Putamen (tissue), 1 donor: ENCODE data around the gene WDR33.
A peak's percentile ranks its signal among the peaks of the same experiment; 100 is the strongest.

Experiments
- DNase-seq: peaks from one replicate; pipeline ENCODE4 v3.0.0-alpha.2; 2016; ENCODE audit warnings: low spot score

The WDR33 gene

DNA sequence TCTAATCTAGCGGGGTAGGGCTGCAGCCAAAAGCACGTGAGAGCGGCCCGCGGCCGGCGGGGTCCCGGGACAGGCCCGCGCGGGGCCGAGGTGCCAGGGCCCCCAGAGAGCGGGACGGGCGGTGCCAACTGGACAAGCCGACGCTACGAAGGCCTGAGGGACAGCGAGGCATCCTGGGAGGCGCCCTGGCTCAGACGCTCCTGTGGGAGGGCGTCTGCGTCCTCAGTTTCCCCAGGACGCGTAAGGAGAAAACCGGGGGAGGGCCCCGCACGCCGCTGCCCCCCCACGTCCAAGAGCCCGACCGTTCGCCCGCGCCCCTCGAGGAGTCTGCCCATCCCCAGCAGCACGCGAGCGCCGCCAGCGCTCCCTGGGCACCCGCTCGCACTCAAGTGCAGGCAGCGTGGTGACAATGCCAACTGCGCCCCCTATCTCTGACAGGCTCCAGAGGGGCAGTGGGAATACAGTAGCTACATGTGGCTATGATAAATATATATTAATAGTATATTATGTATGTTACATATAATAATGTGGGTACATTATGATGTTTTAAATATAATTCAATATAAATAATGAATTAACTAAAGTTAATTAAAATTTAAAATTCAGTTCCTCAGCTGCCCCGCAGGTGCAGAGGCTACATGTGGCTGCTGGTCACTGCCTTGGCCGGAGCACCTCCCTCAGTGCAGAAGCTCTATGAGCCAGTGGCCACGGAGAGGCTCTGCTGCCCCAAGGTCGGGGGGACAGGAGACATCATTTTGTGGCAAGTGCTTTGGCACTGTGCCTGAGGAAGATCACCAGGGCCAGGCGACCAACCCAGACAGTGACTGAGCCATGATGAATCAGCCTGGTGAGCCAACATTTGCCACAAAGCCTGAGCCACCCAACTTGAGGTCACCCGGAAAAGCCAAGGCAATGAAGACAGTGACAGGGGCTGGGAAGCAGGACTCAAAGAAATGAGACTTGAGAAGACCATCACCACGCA lies 115.2 kb downstream of the WDR33 start:
- peak; percentile 72 for DNase-seq

DNA sequence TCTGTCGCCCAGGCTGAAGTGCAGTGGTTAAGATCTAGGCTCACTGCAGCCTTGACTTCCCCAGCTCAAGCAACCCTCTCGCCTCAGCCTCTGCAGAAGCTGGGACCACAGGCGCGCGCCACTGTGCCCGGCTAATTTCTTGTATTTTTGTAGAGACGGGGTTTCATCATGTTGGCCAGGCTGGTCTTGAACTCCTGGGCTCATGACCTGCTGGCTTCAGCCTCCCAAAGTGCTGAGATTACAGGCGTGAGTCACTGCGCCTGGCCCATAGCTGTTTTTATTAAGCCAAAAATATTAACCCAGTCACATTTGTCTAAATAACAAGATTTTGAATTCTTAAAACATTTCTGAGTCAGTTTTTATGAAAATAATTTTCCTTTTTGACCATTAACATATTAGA lies 116.0 kb downstream of the WDR33 start:
- DNase-seq: no peak

DNA sequence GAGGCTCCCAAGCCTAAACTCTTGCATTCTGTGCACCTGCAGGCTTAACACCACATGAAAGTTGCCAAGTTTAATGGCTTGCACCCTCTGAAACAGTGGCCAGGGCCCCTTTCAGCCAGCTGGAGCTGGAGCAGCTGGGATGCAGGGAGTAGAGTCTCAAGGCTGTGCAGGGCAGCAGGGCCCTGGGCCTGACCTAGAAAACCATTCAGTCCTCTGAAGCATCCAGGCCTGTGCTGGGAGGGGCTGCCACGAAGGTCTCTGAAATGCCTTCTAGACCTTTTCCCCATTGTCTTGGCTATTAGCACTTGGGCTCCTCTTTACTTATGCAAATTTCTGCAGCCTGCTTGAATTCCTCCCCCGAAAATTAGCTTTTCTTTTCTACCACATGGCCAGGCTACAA lies 120.3 kb downstream of the WDR33 start:
- no peak for DNase-seq

DNA sequence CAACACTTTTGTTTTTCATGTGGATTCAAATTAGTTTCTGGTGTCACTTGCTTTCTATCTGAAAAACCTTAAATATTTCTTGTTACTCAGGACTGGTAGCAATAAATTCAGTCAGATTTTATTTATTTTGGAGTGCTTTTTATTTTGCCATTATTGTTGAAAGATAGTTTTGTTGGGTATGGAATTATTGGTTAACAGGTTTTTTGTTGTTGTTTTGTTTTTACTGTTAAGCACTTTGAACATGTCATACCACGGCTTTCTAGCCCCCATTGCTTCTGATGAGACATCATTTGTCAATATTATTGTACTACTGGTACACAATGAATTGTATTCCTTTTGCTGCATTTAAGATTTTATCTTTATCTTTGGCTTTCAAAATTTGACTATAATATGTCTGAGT lies 122.6 kb downstream of the WDR33 start:
- no peak for DNase-seq

DNA sequence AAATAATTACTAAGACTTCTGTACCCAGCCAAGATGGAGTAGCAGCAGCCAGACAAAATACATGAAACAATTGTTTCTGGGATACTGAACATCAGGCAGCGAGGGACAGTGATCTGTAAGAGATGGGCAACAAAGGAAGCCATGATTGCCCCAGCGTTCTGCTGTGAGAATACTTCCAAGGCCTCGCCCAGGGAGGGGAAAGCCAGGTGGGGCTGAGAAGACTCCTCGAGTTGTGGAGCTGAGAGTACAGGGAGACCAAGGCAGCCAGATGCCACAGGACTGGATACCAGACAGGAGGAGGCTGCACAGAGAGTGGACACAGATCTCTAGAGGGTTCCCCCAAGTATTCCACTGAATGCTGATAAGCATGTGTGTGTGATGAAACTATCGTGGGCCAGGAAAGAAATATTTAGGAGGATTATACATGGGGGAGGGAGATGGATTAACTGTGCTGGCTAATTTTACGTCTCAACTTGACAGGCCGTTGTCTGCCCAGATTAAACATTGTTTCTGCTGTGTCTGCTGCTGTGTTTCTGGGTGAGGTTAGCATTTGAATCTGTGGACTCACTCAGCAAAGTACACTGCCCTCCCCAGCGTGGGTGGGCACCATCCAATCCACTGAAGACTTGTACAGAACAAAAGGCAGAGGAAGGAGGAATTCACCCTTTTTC lies 125.4 kb downstream of the WDR33 start:
- no peak for DNase-seq

DNA sequence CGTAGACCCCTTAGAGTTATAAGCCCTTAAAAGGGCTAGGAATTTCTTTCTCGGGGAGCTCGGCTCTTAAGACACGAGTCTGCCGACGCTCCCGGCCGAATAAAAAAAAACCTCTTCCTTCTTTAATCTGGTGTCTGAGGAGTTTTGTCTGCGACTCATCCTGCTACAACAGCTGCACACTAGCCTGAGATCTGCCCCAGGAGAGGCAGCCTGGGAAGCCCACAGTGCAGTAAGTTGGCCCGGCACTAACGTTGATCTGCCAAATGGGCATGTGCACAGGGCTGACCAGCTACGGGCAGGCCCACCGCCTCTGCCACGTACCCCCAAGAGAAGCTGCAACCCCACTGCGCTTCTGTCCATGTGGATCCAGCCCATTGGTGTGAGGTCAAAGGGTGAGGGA lies 127.2 kb downstream of the WDR33 start:
- DNase-seq: no peak

DNA sequence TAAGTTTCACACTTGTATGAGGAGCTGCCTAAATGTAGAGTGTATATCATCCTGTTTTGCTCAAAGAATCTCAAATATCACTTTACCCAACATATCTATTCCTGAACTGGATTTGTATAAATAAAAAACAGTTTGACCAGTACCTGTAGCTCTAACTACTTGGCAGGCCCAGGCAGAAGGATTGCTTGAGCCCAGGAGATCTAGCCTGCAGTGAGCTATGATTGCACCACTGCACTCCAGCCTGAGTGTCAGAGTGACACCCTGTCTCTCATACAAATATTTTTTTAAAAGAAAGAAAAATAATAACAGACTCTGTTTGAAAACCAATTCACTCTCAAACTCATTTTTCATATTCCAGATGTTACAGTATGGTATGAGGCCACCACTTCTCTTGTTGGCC lies 127.9 kb downstream of the WDR33 start:
- no peak for DNase-seq

DNA sequence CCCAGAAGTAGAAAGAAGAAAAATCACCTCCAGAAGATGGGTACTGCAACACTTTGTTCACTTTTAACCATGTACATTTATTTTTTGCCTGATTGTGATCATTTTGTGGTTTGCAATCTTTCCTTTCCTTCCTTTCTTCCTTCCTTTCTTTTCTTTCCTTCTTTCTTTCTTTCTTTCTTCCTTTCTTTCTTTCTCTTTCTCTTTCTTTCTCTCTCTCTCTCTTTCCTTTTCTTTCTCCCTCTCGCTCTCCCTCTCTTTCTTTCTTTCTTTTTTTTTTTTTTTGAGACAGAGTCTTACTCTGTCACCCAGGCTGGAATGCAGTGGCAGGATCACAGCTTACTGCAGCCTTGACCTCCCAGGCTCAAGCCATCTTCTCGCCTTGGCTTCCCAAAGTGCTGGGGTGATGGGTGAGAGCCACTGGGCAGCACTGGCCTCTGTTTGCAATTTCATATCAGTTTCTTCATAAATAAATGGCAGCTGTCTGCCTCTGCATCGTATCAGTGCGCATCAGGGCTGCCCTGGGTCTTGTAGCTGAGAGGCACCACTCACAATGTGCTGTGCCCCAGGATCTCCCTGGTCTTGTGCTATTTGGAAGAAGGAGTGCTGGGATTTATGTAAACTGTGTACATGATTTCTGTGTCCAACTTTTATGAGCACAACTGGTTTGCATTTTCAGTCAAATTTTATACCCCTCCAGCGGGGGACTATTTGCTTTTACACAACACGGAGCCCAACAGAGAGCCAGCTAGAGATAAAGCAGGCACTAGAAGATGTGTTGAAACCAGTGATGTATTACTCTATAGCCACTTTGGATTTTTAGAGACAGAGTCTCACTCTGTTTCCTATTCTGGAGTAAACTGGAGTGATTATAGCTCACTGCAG lies 128.8 kb downstream of the WDR33 start:
- DNase-seq: no peak

GRCh38 chr2:127681288-127681804 lies 129.6 kb downstream of the WDR33 start:
- DNase-seq: no peak

- DNase-seq: no peak
These were observed 130.2 kb downstream of the WDR33 start for GRCh38 chr2:127680706-127681287.

DNA sequence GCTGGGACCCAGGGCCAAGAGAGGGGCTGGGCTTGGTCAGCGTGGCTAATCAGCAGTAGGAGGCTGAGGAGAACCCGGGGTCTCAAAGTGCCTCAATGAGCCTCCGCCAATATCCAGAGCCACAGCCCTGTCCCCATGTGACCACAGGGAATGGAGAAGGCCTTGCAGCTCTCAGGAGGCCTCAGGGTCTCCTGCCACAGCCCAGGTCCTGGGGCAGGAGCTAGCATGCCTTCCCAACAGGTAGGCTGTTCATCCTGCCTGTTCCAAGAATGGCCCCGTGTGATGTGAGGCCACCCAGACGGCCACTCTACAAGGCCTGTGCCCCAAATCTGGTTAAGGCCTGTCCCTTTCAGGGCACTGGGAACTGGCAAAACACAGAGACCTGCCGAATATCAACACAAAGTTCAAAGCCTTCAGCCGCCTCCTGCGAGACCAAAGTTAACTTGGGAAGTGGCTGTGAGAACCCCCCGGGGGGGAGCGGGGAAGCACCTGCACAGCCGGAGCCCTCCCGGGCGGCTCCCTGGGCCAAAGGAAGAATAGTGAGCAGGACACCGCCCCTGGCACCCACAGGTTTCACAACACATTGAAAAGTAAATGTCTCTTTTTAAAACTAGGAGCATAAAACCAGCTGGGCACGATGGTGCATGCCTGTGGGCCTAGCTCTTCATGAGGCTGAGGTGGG lies 131.2 kb downstream of the WDR33 start:
- no peak for DNase-seq

DNA sequence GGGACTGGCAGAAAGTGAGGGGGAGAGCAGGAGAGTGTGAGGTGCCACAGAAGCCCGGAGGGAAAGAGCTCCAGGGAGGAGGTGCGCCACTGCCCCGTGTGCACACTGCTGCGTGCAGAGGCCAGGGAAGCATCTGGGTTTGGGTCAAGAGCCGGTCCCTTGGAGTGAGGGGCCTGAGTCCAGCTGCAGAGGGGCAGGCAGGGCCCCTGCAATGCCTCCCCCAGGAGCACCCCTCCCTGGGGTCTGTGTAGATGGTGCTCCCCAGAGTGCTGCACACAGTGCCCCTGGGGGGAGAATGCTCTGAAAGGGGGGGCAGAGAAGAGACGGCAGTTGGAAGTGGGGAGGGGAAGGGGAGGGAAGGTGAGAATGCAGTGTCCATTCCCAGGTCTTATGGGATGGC lies 132.0 kb downstream of the WDR33 start:
- DNase-seq: no peak

DNA sequence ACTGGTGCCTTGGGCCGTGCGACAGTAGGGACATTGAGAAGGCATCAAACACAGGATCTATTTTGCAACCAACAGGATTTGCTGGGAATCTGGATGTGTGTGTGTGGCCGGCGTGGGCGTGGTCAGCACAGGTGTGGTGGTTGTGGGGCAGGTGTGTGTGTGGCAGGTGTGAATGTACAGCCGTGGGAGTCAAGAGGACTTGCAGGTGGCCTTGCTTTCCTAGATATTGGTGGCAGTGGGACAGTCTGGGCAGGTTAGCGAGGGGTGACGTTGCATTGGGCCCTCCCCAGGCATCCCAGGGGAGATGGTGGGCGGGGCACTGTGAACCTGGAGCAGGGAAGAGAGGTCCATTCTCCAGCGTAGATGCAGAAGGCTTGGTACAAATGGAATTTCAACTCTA lies 132.4 kb downstream of the WDR33 start:
- no peak for DNase-seq

DNA sequence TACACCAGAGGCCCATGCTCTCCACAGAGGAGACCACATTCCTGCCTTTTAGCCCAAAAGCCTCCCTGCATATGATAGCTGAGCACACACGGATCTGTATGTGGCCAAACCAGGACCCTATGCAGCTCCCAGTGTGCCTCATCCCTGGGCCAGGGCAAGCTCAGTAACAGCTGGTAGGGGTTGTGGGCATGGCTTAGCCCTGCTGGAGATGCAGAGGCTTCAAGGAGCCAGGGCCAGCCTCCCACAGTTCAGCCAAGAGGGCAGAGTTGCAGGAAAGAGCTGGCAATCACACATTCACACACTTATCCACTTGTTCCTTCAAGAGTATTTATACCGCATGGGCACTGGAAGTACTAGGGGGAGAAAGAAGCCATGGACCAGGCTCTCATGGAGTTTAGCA lies 134.1 kb downstream of the WDR33 start:
- DNase-seq: no peak

GRCh38 chr2:127675331-127676261 lies 135.4 kb downstream of the WDR33 start, which contains the start of gene LIMS2:
LIMS2 (minus strand) TSS chr2:127675530; CDS start chr2:127675024, 506 bp downstream.
- DNase-seq: no peak

DNA sequence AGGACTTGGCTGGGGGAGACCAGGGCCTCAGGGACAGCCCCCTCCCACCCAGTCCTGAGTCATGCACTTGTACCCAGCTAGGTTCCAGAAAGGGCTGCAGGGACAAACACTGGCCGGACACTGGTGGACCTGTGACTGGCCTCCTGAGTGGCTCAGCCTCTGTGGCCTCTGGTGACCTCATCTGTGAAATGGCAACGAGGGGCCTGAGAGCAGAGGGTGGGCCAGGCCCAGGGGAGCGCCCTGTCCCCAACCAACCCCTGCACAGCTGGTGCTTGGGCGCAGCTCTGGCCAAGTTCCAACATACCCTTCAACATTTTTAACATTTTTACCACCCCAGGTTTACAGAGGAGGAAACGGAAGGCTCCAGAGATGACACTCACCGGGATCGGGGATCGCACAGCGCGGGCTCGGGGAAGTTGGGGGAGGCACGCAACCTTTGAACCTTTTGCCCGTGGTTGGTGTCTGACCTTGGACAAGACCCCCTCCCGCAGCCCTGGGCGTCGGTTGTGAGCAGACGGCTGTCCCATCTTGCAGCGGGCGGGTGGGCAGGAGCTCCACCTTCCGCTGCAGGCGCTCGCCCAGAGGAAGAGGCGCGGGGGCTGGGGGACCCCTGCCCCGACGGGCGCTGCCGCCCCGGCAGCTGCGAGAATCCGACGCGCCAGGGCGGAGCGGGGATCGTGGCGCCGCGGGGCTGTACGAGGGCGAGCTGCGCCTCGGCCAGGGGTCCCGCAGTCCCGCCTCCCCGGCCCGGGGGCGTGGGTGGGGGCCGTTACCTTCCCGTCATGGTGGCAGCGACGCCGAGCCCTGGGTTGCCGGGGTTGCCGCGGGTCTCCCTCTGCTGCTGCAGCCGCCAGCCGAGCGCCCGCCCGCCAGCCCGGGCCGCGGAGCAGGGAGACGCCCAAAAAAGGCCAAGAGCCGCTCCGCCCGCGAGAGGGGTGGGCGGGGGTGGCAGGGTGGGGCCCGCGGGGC lies 136.4 kb downstream of the WDR33 start:
- DNase-seq: no peak

DNA sequence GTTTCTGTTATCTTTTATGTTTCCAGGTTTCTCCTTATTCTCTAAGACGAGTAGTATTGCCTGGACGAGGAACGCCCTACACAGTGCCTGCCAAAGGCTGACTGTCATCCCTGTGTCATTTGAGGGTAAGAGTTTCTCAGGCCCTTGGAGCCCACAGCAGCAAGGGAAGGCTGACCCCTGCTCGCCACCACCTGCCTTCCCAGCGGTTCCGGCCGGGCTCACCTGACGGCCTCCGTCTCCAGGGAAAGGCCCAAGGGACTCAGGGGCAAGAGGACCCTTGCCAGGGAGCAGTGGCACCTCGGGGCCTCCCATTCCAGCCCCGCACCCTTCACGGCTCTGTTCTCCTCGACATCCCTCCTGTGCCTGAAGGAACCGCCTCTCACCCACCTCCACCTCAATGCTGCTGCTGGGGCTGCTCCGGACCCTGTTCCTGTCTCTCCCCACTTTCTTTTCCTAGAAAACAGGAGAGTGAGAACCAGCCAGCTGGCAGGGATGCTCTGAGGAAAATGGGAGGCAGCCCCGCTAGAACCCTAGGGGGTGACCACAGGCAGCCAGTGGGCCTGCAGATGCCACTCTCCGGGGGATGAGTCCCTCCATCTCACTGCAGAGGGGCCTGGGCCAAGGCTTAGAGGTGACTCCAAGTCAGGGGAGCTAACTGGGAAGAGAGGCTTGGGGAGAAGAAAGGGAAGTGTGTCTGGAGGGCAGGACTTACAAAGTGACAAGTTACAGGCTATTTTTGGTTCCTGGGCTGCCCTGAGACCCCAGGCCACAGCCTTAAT lies 137.5 kb downstream of the WDR33 start:
- DNase-seq: no peak
